ENCODE measurements around the gene TMEM44. TPM values are rescaled to one million over a fixed set of nuclear protein-coding genes. Genes with fewer than 3 reads are reported as not detected.

The TMEM44 gene
- polyA plus RNA-seq, 1 donor (not counting 4 experiments of a cell fraction or from before 2014, with no cell fraction given), result 13.3 TPM

GRCh38 chr3:194675081-194675640, 41.9 kb upstream of the TMEM44 start:
- Histone ChIP-seq H2AFZ (ENCODE audit: control insufficient read depth, low read length) (peak overlapping the region; percentile 4), H3K4me3 (ENCODE audit: control insufficient read depth in 2 of 3, extremely low read depth in 1 of 3, insufficient read depth in 2 of 3, low read depth in 1 of 3, low read length in 3 of 3) (no peak overlapping the region)
- no peak for FAIRE-seq

GRCh38 chr3:194673761-194674160, 40.5 kb upstream of the TMEM44 start:
- DNase-seq (ENCODE audit: low read depth, low spot score) (no peak), FAIRE-seq (no peak)
- H4K20me1 ChIP-seq (ENCODE audit: control insufficient read depth, extremely low read depth, insufficient read depth, low read length), result no peaks in the 10 kb centered on the region
- no peak for TF ChIP-seq EZH2 (IDR thresholded peaks at IDR 0.05; ENCODE audit: low read length)
- TF ChIP-seq, protein P1, sequence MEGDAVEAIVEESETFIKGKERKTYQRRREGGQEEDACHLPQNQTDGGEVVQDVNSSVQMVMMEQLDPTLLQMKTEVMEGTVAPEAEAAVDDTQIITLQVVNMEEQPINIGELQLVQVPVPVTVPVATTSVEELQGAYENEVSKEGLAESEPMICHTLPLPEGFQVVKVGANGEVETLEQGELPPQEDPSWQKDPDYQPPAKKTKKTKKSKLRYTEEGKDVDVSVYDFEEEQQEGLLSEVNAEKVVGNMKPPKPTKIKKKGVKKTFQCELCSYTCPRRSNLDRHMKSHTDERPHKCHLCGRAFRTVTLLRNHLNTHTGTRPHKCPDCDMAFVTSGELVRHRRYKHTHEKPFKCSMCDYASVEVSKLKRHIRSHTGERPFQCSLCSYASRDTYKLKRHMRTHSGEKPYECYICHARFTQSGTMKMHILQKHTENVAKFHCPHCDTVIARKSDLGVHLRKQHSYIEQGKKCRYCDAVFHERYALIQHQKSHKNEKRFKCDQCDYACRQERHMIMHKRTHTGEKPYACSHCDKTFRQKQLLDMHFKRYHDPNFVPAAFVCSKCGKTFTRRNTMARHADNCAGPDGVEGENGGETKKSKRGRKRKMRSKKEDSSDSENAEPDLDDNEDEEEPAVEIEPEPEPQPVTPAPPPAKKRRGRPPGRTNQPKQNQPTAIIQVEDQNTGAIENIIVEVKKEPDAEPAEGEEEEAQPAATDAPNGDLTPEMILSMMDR (optimal IDR thresholded peaks at IDR 0.05 in 1 of 3, IDR thresholded peaks at IDR 0.05 in 1 of 3, conservative IDR thresholded peaks at IDR 0.05 in 1 of 3; ENCODE audit: extremely low read depth in 1 of 3, insufficient read depth in 2 of 3, low read length in 3 of 3), result no peak
- H3K36me3 ChIP-seq (ENCODE audit: control insufficient read depth in 2 of 2, extremely low read depth in 1 of 2, insufficient read depth in 2 of 2, low read length in 2 of 2), result no peaks in the 10 kb centered on the region
- peaks cover 9% of the 10 kb centered on the region for H3K27me3 ChIP-seq (ENCODE audit: control insufficient read depth, extremely low read depth, insufficient read depth, low read length)
- dilution Hi-C loops (cut with MboI; ENCODE audit: extremely low pct_ligation_motif_present, low sequenced_read_pairs), result no loop called here
- peaks cover 7% of the 10 kb centered on the region for H3K4me1 ChIP-seq (ENCODE audit: control insufficient read depth, extremely low read depth, insufficient read depth, low read length)
- no peaks in the 10 kb centered on the region for H3K9me3 ChIP-seq (ENCODE audit: control insufficient read depth, low read depth, low read length)
- no peak overlapping the region for H2AFZ ChIP-seq (ENCODE audit: control insufficient read depth, low read length)
- H3K27ac ChIP-seq (ENCODE audit: control insufficient read depth, insufficient read depth, low read length), result no peak overlapping the region
- H3K9me1 ChIP-seq (ENCODE audit: control insufficient read depth, extremely low read depth, insufficient read depth, low read length), result peaks cover 2% of the 10 kb centered on the region
- no peak overlapping the region for H3K4me2 ChIP-seq (ENCODE audit: control insufficient read depth, extremely low read depth, insufficient read depth, low read depth, low read length)
- H3K4me3 ChIP-seq (ENCODE audit: control insufficient read depth in 2 of 3, extremely low read depth in 1 of 3, insufficient read depth in 2 of 3, low read depth in 1 of 3, low read length in 3 of 3), result no peak overlapping the region
- H3K9ac ChIP-seq (ENCODE audit: control insufficient read depth, extremely low read depth, insufficient read depth, low read length), result no peak overlapping the region
- H3K79me2 ChIP-seq (ENCODE audit: control insufficient read depth, insufficient read depth, low read length), result peaks cover 31% of the 10 kb centered on the region

More at GRCh38 chr3:194675081-194675640, 41.9 kb upstream of the TMEM44 start:
- dilution Hi-C loops (cut with MboI; ENCODE audit: extremely low pct_ligation_motif_present, low sequenced_read_pairs), result no loop called here
- H3K9ac ChIP-seq (ENCODE audit: control insufficient read depth, extremely low read depth, insufficient read depth, low read length), result no peak overlapping the region
- no peak for DNase-seq (ENCODE audit: low read depth, low spot score)
- H4K20me1 ChIP-seq (ENCODE audit: control insufficient read depth, extremely low read depth, insufficient read depth, low read length), result no peaks in the 10 kb centered on the region
- no peaks in the 10 kb centered on the region for H3K36me3 ChIP-seq (ENCODE audit: control insufficient read depth in 2 of 2, extremely low read depth in 1 of 2, insufficient read depth in 2 of 2, low read length in 2 of 2)
- H3K4me2 ChIP-seq (ENCODE audit: control insufficient read depth, extremely low read depth, insufficient read depth, low read depth, low read length), result no peak overlapping the region
- TF ChIP-seq EZH2 (IDR thresholded peaks at IDR 0.05; ENCODE audit: low read length), result no peak
- TF ChIP-seq, protein P1 (optimal IDR thresholded peaks at IDR 0.05 in 1 of 3, IDR thresholded peaks at IDR 0.05 in 1 of 3, conservative IDR thresholded peaks at IDR 0.05 in 1 of 3; ENCODE audit: extremely low read depth in 1 of 3, insufficient read depth in 2 of 3, low read length in 3 of 3), result no peak
- H3K4me1 ChIP-seq (ENCODE audit: control insufficient read depth, extremely low read depth, insufficient read depth, low read length), result peaks cover 7% of the 10 kb centered on the region
- H3K9me1 ChIP-seq (ENCODE audit: control insufficient read depth, extremely low read depth, insufficient read depth, low read length), result peaks cover 2% of the 10 kb centered on the region
- H3K79me2 ChIP-seq (ENCODE audit: control insufficient read depth, insufficient read depth, low read length), result peaks cover 18% of the 10 kb centered on the region
- peaks cover 9% of the 10 kb centered on the region for H3K27me3 ChIP-seq (ENCODE audit: control insufficient read depth, extremely low read depth, insufficient read depth, low read length)
- H3K9me3 ChIP-seq (ENCODE audit: control insufficient read depth, low read depth, low read length), result no peaks in the 10 kb centered on the region
- H3K27ac ChIP-seq (ENCODE audit: control insufficient read depth, insufficient read depth, low read length), result no peak overlapping the region
